NCI-H1105 treated with DMSO at 0.1 percent for 48 hours (cell line): ENCODE results near the gene UBAP2.

Source experiments
- DNase-seq: peaks from one replicate; lab custom pipeline; 2025; lab: John Stamatoyannopoulos, UW

The UBAP2 gene, protein sequence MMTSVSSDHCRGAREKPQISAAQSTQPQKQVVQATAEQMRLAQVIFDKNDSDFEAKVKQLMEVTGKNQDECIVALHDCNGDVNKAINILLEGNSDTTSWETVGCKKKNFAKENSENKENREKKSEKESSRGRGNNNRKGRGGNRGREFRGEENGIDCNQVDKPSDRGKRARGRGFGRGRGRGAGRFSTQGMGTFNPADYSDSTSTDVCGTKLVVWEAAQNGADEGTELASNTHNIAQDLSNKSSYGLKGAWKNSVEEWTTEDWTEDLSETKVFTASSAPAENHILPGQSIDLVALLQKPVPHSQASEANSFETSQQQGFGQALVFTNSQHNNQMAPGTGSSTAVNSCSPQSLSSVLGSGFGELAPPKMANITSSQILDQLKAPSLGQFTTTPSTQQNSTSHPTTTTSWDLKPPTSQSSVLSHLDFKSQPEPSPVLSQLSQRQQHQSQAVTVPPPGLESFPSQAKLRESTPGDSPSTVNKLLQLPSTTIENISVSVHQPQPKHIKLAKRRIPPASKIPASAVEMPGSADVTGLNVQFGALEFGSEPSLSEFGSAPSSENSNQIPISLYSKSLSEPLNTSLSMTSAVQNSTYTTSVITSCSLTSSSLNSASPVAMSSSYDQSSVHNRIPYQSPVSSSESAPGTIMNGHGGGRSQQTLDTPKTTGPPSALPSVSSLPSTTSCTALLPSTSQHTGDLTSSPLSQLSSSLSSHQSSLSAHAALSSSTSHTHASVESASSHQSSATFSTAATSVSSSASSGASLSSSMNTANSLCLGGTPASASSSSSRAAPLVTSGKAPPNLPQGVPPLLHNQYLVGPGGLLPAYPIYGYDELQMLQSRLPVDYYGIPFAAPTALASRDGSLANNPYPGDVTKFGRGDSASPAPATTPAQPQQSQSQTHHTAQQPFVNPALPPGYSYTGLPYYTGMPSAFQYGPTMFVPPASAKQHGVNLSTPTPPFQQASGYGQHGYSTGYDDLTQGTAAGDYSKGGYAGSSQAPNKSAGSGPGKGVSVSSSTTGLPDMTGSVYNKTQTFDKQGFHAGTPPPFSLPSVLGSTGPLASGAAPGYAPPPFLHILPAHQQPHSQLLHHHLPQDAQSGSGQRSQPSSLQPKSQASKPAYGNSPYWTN

DNA sequence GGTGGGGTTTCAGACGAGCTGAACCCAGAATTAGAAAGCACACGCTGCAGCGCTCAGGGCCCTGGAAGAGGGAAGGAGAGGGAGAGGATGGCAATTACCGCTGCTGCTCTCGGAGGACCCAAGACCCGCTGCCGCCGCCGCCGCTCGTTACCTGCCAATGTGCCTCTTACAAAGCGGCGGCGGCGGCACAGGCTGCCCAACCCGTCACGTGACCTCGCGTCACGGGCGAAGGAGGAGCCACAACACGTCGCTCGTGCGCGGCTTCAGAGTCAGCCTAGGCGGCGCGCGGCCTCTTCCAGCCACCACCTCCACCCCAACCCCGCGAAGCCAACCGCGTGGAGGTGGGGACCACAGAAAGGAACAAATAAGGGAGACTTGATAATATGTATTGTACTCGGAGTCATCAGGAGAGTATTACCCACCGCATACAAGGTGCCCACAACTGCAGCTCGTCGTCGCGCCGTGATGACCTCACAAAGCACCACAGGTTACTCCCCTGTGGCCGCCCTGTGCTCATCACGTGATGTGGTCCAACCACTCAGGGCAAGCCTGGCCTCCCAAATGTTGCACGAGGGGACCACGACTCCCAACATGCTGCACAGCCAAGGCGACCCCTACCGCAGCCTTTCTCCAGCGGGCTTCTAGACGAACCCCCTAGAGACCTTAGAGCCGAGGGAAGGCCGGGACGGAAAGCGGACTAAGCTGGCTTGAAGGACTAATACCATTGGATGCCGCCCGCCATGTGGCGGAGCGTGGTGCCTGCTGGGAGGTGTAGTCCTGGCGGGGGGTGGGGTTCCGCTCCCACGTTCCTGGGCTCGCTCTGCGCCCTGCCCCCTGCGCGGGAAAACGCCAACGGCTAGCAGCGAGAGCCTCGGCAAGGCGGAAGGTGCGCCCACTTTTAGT is at the start of gene UBAP2:
Gene UBAP2 (minus strand): TSS at position 161 of the 903 bp plus-strand sequence. CDS start 31,739 bp downstream, outside the sequence.
- DNase-seq, result peak; percentile 94

DNA sequence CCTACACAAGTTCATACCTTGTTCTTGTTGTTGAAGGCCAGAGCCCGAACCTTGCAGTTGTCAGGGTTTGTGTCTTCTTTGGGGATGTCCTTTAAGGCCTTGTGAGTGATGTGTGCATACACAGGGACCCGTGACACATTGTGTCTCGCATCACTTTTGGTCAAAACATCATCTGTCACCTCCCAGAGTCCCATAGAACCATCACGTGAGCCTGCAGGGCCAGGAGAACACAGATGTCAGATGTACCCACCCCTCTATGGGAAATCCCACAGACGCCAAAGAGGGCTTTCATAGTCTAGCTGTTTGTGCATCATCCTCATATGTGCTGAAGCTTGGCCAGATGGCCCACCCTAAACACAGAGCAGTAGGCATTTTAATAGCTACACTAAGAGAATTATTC is 49.6 kb upstream of the UBAP2 start:
- DNase-seq, result no peak

DNA sequence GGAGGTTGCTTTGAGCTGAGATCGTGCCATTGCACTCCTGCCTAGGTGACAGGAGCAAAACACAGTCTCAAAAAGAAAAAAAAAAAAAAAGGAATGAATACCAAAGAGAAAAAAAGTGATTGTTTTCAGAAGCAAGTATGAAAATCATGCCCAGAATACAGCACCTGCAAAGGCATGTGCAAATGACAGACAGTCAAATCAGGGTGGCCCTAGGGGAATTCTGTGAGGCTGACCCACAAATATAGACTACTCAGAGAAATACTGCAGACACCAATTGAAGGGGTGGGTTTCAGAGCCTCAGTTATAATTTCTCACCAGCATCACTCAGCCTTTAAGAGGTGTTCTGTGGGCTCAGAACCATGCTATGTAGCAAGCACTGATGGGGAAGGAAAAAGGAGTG is 49.2 kb upstream of the UBAP2 start:
- no peak for DNase-seq

DNA sequence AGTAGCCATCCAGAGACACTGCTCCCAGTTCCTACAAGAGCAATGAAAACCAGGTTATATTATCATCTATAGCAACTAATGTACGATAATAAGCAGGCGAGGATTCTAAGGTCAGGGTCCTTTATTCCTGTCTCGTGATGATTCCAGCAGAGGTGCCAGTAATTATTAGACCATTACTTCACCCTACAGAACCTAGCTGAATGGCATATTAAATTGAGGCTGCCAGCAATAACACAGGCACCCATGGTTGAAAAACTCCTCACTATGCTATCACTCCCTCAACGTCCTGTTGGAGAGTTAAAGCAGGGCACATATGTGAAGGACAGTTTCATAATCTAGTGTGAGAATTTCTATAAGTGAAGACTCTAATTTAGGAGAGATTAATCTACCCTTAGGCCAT is 48.1 kb upstream of the UBAP2 start:
- DNase-seq, result no peak

GRCh38 chr9:34093578-34093977 is 44.9 kb upstream of the UBAP2 start:
- no peak for DNase-seq

- no peak for DNase-seq
Observed at GRCh38 chr9:34089311-34089710, 40.6 kb upstream of the UBAP2 start.

DNA sequence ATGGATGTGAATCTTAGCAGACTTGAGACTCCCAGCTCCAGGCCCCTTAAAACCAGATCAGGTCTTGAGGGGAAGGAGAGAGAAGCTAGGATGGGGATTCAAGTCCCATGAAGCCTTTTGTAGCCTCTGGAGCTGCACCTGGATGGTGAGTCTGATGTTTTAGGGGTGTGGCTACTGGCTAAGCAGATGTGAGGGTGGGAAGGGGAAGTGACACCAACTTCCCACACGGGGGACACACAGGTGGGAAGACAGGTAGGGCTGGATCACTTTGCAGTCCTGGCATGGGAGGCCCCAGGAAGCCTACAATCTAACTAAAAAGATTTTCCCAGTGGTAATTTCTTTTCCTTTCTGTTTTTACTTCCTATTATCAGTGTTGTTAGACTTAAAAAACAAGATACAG is 38.7 kb upstream of the UBAP2 start:
- no peak for DNase-seq

GRCh38 chr9:34086864-34087263 is 38.2 kb upstream of the UBAP2 start:
- no peak for DNase-seq

- DNase-seq, result no peak
Observed at GRCh38 chr9:34085581-34086500, 37.2 kb upstream of the UBAP2 start.

DNA sequence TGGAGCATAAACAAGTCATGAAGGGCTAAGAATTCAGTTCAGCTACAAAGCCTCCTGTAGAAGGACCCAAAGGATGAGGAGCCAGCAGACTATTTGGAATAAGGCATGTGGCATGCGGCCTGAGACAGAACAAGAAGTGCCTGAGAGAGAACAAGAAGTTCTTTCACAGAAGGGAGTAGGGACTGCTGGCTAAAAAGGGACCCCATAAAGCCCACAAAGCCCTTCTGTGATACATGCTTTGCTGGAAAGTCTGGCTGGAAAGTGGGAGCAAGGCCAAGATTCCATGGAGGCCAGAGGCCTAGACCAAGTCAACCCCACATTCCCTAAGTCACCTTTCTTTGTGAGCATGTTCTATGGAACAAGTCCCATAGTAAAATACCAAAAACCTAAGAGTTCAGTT is 35.9 kb upstream of the UBAP2 start:
- DNase-seq, result no peak

- no peak for DNase-seq
Observed at GRCh38 chr9:34079181-34079580, 30.5 kb upstream of the UBAP2 start.

DNA sequence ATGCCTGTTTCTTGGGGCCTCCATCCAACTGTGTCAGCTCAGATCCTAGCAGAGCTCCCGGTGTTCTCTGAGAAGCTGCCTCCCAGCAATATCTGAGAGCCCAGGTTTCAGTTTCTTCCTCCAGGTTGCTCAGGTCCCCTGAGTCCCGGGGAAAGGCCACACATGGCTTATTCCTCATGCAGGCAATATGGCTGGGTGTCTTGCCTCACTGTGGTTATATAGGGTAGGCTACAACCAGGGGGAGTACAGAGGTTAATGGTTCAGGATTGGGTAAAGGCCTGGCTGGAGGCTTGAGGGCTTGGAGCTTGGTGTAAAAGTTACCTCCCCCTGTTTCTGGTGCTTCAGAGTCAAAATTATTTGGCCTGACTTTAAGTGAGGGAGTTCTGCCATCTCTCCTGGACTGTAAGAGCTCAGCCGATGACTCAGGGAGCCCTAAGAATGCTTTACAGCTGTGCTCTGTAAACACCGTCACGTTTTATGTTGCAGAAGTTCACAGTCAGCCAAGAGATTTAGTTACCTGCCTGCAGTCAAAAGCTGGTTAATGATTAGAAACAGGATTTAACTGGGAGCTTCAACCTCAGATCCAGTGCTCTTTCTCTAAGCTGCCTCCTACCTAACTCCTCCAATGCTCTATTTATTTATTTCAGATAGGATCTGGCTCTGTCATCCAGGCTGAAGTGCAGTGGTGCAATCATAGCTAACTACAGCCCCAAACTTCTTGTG is 24.3 kb upstream of the UBAP2 start:
- no peak for DNase-seq

DNA sequence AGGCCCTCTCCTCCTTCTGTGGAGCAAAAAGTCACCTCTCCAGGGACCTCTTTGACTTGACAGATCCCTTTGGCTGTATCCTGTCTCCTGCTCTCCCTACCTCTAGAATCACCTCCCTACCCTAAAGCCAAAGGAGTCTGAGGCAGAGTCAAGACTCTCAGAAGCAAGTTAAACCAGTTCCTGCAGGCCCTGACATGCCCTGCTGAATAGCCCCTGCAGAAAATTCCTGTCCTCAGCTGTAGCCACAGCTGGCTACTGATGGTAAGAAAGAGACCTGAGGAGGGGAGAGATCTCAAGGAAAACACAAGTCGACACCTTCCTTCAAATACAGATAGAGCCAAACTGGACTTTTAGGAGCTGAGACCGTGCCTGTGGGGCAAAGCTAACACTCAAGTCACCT is 23.7 kb upstream of the UBAP2 start:
- peak; percentile 3 for DNase-seq

- no peak for DNase-seq
Observed at GRCh38 chr9:34070606-34071324, 22.1 kb upstream of the UBAP2 start.

GRCh38 chr9:34069831-34070230 is 21.1 kb upstream of the UBAP2 start:
- DNase-seq, result no peak

DNA sequence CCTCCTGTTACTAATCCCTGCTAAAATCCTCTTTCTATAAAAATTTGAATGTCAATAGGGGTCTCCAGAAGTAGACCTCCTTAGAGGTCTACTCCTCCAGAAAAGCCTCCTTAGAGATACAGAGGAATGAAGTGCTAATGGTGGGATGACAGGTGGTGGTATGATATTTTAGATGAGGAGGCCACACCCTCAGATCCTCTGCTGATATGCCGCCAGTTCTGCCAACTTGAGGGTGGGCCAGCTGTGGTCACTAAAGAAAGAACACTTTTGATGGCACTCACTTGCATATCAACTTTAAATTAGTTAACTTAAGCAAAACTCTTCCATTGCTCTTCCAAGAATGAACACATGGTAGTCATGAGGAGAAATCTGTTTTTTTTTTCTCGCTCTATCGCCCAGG is 16.9 kb upstream of the UBAP2 start:
- no peak for DNase-seq

DNA sequence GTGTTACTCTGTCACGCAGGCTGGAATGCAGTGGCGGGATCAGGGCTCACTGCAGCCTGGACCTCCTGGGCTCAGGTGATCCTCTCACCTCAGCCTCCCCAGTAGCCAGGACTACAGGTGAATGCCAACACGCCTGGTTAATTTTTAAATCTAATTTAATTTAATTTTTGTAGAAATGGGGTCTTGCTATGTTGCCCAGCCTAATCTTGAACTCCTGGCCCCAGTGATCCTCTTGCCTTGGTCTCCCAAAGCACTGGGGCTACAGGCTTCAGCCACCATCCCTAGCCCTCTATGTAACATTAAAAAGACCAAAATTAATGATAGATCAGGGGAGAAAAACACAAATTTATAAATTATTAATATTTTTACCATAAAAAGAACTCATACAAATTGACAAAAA is 11.3 kb upstream of the UBAP2 start:
- DNase-seq, result no peak

DNA sequence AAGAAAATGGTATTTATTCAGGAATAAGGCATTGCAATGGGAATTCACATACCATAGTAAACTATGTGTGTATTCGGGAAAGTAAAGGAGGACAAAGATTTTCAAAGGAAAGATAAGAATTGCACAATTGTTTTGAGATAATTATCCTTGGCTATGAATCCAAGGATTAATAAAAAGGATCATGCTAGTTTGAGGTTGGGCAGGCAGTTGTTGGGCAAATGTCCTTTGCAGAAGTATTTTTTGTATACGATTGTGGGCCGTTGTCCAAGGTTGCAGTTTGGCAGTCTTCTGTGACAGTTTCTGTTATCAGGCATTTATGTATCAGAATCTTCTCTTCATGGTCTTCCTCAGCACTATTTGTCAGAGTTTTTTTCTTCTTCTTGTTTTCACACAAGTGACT is 10.6 kb upstream of the UBAP2 start:
- no peak for DNase-seq
